Liver (tissue), 9 donors: ENCODE measurements around the gene IER5. TPM values are rescaled to one million over a fixed set of nuclear protein-coding genes. Genes with fewer than 3 reads are reported as not detected.

Experiments used
- DNase-seq: peaks from one replicate; pipeline ENCODE4 v3.0.0-alpha.2; 2017; ENCODE audit warnings: low spot score
- H3K27ac ChIP-seq, 2 donors: one replicate each; pipeline ENCODE4 v1.7.0; 2013; ENCODE audit warnings: inconsistent platforms in 2 of 2, low read length in 2 of 2, control low read depth in 1 of 2, low read depth in 1 of 2, mild to moderate bottlenecking in 1 of 2
- H3K27me3 ChIP-seq, 4 donors: one replicate each; pipeline versions ENCODE4 v1.6.1 to v1.7.0; 2013; ENCODE audit warnings: low read length in 3 of 4, inconsistent platforms in 1 of 4, mild to moderate bottlenecking in 1 of 4, moderate library complexity in 1 of 4; ENCODE audit not compliant: control insufficient read depth in 4 of 4, insufficient read depth in 4 of 4
- H3K36me3 ChIP-seq, 4 donors: one replicate each; pipeline versions ENCODE4 v1.6.1 to v1.7.0; 2013; ENCODE audit warnings: low read length in 3 of 4, mild to moderate bottlenecking in 3 of 4, low read depth in 1 of 4, moderate library complexity in 1 of 4; ENCODE audit not compliant: control insufficient read depth in 4 of 4, insufficient read depth in 3 of 4
- H3K4me1 ChIP-seq, 4 donors: one replicate each; pipeline versions ENCODE4 v1.6.1 to v1.7.0; 2013; ENCODE audit warnings: low read length in 3 of 4, mild to moderate bottlenecking in 3 of 4, moderate library complexity in 1 of 4; ENCODE audit not compliant: control insufficient read depth in 4 of 4, insufficient read depth in 4 of 4
- H3K4me3 ChIP-seq, 3 donors: one replicate each; pipeline versions ENCODE4 v1.6.1 to v1.7.0; 2013; ENCODE audit warnings: low read length in 3 of 3, control low read depth in 1 of 3, low read depth in 1 of 3, mild to moderate bottlenecking in 1 of 3
- H3K9ac ChIP-seq, 2 donors: one replicate each; pipeline ENCODE4 v1.7.0; 2013; ENCODE audit warnings: low read length in 2 of 2, mild to moderate bottlenecking in 2 of 2, moderate library complexity in 2 of 2, control low read depth in 1 of 2, low read depth in 1 of 2
- H3K9me3 ChIP-seq, 4 donors: one replicate each; pipeline versions ENCODE4 v1.6.1 to v1.7.0; 2013; ENCODE audit warnings: low read length in 3 of 4; ENCODE audit not compliant: control insufficient read depth in 4 of 4
- ATF3 ChIP-seq: IDR thresholded peaks from 2 replicates; pipeline ENCODE4 v1.6.1; 2016; ENCODE audit warnings: antibody characterized with exemption
- CTCF ChIP-seq: fragments of 150-350 bp; IDR thresholded peaks from 2 replicates; pipeline ENCODE4 v1.5.1; 2017; ENCODE audit warnings: improper control_type of control experiment, low read depth, low read length; ENCODE audit not compliant: missing input control
- EGR1 ChIP-seq, 2 donors: IDR thresholded peaks; 2 replicates each; pipeline ENCODE4 v1.6.1; 2016 to 2018; ENCODE audit warnings: antibody characterized with exemption in 2 of 2, low read depth in 2 of 2
- FOXA1 ChIP-seq: IDR thresholded peaks from 2 replicates; pipeline ENCODE4 v1.6.1; 2016; ENCODE audit warnings: antibody characterized with exemption
- FOXA2 ChIP-seq: IDR thresholded peaks from 2 replicates; pipeline ENCODE4 v1.6.1; 2016; ENCODE audit warnings: antibody characterized with exemption
- GABPA ChIP-seq, 2 donors: IDR thresholded peaks in 1 of 2; conservative IDR thresholded peaks in 1 of 2; 2 replicates each; pipeline ENCODE4 v1.6.1; 2016; ENCODE audit warnings: antibody characterized with exemption in 2 of 2, mild to moderate bottlenecking in 1 of 2, moderate library complexity in 1 of 2
- HNF4A ChIP-seq, 2 donors: conservative IDR thresholded peaks; 2 replicates each; pipeline ENCODE4 v1.6.1; 2016; ENCODE audit warnings: antibody characterized with exemption in 2 of 2, mild to moderate bottlenecking in 2 of 2
- HNF4G ChIP-seq: IDR thresholded peaks from 2 replicates; pipeline ENCODE4 v1.6.1; 2016; ENCODE audit warnings: antibody characterized with exemption
- JUND ChIP-seq, 2 donors: IDR thresholded peaks; 2 replicates each; pipeline ENCODE4 v1.6.1; 2016; ENCODE audit warnings: antibody characterized with exemption in 2 of 2
- NR2F2 ChIP-seq: IDR thresholded peaks from 2 replicates; pipeline ENCODE4 v1.6.1; 2016; ENCODE audit warnings: antibody characterized with exemption
- RAD21 ChIP-seq, 2 donors: IDR thresholded peaks; 2 replicates each; pipeline ENCODE4 v1.6.1; 2016; ENCODE audit warnings: antibody characterized with exemption in 2 of 2, mild to moderate bottlenecking in 2 of 2
- RXRA ChIP-seq, 2 donors: IDR thresholded peaks; 2 replicates each; pipeline ENCODE4 v1.6.1; 2017 to 2018; ENCODE audit warnings: antibody characterized with exemption in 2 of 2, mild to moderate bottlenecking in 1 of 2
- TAF1 ChIP-seq: conservative IDR thresholded peaks from 2 replicates; pipeline ENCODE4 v1.6.1; 2016; ENCODE audit warnings: antibody characterized with exemption, mild to moderate bottlenecking
- YY1 ChIP-seq: IDR thresholded peaks from 2 replicates; pipeline ENCODE4 v1.6.1; 2016; ENCODE audit warnings: antibody characterized with exemption, mild to moderate bottlenecking
- WGBS: extraction: QIAGEN DNeasy Blood & Tissue Kit; methylation state at CpG from one replicate; pipeline ENCODE4 v1.1.7; 2013; 5-methylcytosine and 5-hydroxymethylcytosine counted together
- polyA plus RNA-seq, 2 donors: library from polyadenylated mRNA; stranded (reverse) in 1 of 2; unstranded in 1 of 2; fragments of 200-250 nt in 1 of 2; fragments of >200 nt in 1 of 2; fragmentation: Nextera tagmentation in 1 of 2; extraction: Ambion mirVana in 1 of 2; gene quantifications; one replicate each; pipeline versions ENCODE4 v1.2.1 to v1.2.3, GENCODE V29; 2013 to 2015
- total RNA-seq, 2 donors: library from RNA; depleted of rRNA; stranded (reverse); fragments of >200 nt; gene quantifications; one replicate each; pipeline ENCODE4 v1.2.3, GENCODE V29; 2014
- TF ChIP-seq, protein P1 (sequence below): IDR thresholded peaks from 2 replicates; pipeline ENCODE4 v1.6.1; 2016; ENCODE audit warnings: antibody characterized with exemption
- TF ChIP-seq, protein P2 (sequence below): IDR thresholded peaks from 2 replicates; pipeline ENCODE4 v1.6.1; 2016; ENCODE audit warnings: antibody characterized with exemption, mild to moderate bottlenecking
- donor health status: healthy.
- donor health status: healthy.
- donor health status: healthy.
- donor health status: healthy.
- donor health status: healthy.

Gene IER5
- total and polyA plus RNA-seq, 4 donors = 0.56 to 8.4 (median 2.4) TPM

DNA sequence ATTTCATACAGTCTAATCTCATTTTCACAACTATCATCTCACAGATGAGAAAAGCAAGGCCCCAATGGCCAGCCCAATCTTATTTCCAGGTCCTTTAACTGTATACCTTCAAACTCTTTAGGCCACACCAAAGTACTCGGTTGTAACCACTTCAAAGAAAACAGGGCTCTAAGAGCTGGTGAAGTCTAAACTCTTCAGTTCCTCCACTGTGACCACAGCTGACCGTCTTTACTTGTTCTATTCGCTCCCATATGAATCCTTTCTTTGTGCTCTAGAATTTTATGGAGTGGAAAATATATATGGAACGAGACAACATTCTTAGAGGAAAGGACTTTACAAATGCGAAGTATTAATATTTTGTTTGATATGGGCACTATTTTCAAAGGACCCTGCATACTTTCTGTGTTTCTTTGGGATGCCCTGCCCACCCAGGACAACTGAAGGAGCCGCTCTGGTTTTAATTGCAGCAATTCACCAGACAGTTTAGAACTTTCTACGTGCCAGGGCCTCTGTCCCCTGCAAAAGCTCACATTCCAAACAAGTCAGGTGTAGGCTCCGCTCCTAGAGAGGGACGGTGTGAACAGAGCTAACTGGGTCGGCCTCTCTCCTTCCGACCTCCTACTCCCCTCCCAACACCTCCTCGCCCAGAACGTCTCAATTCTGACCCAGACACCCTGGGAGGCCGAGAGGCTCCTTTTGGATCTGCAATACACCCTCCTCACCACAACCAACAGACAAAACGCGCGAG, 15.7 kb downstream of the IER5 start:
- peaks cover 3 to 25% (median 14%) of the 10 kb centered on the region in 4 donors for H3K4me1 ChIP-seq
- H3K4me3 ChIP-seq = peak overlapping the region; percentile 44 to 69 (median 65)

GRCh38 chr1:181104790-181105133, 16.3 kb downstream of the IER5 start:
- peak; percentile 44 for DNase-seq
- no peaks in the 10 kb centered on the region for H3K36me3 ChIP-seq

More for the DNA sequence above, 15.7 kb downstream of the IER5 start:
- WGBS = 36% methylated on average over 17 of the region's 17 CpGs
- no peaks in the 10 kb centered on the region for H3K9me3 ChIP-seq
- H3K36me3 ChIP-seq = no peaks in the 10 kb centered on the region
- H3K27ac ChIP-seq = peak overlapping the region; percentile 68 to 72
- peak overlapping the region; percentile 22 to 55 for H3K9ac ChIP-seq
- no peaks in the 10 kb centered on the region for H3K27me3 ChIP-seq
- DNase-seq = no peak
- TF ChIP-seq EGR1 (IDR thresholded peaks at IDR 0.05; ENCODE audit: low read depth in 2 of 2) = no peak
- no peak for TF ChIP-seq HNF4A (conservative IDR thresholded peaks at IDR 0.05)
- TF ChIP-seq GABPA (IDR thresholded peaks at IDR 0.05 in 1 of 2, conservative IDR thresholded peaks at IDR 0.05 in 1 of 2) = no peak
- TF ChIP-seq NR2F2 = no peak
- no peak for TF ChIP-seq YY1
- no peak for TF ChIP-seq RXRA (IDR thresholded peaks at IDR 0.05)
- TF ChIP-seq FOXA1 = no peak
- TF ChIP-seq, protein P1, sequence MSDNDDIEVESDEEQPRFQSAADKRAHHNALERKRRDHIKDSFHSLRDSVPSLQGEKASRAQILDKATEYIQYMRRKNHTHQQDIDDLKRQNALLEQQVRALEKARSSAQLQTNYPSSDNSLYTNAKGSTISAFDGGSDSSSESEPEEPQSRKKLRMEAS = no peak
- no peak for TF ChIP-seq JUND (IDR thresholded peaks at IDR 0.05)
- TF ChIP-seq FOXA2 = no peak
- TF ChIP-seq, protein P2, sequence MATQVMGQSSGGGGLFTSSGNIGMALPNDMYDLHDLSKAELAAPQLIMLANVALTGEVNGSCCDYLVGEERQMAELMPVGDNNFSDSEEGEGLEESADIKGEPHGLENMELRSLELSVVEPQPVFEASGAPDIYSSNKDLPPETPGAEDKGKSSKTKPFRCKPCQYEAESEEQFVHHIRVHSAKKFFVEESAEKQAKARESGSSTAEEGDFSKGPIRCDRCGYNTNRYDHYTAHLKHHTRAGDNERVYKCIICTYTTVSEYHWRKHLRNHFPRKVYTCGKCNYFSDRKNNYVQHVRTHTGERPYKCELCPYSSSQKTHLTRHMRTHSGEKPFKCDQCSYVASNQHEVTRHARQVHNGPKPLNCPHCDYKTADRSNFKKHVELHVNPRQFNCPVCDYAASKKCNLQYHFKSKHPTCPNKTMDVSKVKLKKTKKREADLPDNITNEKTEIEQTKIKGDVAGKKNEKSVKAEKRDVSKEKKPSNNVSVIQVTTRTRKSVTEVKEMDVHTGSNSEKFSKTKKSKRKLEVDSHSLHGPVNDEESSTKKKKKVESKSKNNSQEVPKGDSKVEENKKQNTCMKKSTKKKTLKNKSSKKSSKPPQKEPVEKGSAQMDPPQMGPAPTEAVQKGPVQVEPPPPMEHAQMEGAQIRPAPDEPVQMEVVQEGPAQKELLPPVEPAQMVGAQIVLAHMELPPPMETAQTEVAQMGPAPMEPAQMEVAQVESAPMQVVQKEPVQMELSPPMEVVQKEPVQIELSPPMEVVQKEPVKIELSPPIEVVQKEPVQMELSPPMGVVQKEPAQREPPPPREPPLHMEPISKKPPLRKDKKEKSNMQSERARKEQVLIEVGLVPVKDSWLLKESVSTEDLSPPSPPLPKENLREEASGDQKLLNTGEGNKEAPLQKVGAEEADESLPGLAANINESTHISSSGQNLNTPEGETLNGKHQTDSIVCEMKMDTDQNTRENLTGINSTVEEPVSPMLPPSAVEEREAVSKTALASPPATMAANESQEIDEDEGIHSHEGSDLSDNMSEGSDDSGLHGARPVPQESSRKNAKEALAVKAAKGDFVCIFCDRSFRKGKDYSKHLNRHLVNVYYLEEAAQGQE = no peak
- TF ChIP-seq TAF1 = no peak
- TF ChIP-seq RAD21 (IDR thresholded peaks at IDR 0.05) = no peak
- TF ChIP-seq HNF4G = no peak
- no peak for TF ChIP-seq CTCF

More at GRCh38 chr1:181104790-181105133, 16.3 kb downstream of the IER5 start:
- Histone ChIP-seq H3K4me1 (peaks cover 3 to 25% (median 14%) of the 10 kb centered on the region in 4 donors), H3K27me3 (no peaks in the 10 kb centered on the region), H3K27ac (peak overlapping the region; percentile 68 to 72), H3K9ac (peak overlapping the region; percentile 22 to 55), H3K9me3 (no peaks in the 10 kb centered on the region), H3K4me3 (peak overlapping the region; percentile 44 to 69 (median 65))
- TF ChIP-seq CTCF (peak; percentile 14), ATF3 (no peak)
- under 1% methylated on average over 28 of the region's 28 CpGs for WGBS
